ENCODE measurements around the gene FCRL4. TPM values are rescaled to one million over a fixed set of nuclear protein-coding genes. Genes with fewer than 3 reads are reported as not detected.

FCRL4 gene
- total RNA-seq, 1 experiment from 2014 or later, result not detected

DNA sequence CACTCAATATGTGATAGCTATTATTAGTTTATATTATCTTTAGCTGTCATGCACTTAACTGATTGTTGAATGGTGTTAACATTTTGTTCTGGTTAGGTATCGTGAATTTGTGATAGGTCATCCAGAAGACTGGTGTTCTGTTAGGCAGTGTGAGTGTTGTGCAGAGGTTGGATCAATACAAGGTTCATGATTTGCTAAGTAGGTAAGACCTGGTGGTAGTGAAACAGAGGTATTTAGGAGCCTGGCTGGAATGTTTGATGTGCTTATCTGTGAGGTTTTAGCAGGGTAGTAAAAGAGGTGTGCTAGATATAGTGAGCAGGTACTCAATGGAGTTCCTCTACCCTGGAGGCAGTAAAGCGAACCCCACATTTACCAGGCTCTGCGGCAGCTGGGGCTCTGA, 20.3 kb upstream of the FCRL4 start:
- no peak for DNase-seq
- Mint-ChIP-seq H3K9me3 (ENCODE audit: low read depth, unreplicated experiment) (no peaks in the 10 kb centered on the region), H3K4me3 (ENCODE audit: low read depth, unreplicated experiment) (no peak overlapping the region), H3K27ac (ENCODE audit: unreplicated experiment) (no peak overlapping the region), H3K27me3 (ENCODE audit: unreplicated experiment) (no peaks in the 10 kb centered on the region), H3K36me3 (ENCODE audit: insufficient read depth, unreplicated experiment) (no peaks in the 10 kb centered on the region), H3K4me1 (ENCODE audit: low read depth, unreplicated experiment) (peaks cover 14% of the 10 kb centered on the region)
- TF ChIP-seq, protein P1, sequence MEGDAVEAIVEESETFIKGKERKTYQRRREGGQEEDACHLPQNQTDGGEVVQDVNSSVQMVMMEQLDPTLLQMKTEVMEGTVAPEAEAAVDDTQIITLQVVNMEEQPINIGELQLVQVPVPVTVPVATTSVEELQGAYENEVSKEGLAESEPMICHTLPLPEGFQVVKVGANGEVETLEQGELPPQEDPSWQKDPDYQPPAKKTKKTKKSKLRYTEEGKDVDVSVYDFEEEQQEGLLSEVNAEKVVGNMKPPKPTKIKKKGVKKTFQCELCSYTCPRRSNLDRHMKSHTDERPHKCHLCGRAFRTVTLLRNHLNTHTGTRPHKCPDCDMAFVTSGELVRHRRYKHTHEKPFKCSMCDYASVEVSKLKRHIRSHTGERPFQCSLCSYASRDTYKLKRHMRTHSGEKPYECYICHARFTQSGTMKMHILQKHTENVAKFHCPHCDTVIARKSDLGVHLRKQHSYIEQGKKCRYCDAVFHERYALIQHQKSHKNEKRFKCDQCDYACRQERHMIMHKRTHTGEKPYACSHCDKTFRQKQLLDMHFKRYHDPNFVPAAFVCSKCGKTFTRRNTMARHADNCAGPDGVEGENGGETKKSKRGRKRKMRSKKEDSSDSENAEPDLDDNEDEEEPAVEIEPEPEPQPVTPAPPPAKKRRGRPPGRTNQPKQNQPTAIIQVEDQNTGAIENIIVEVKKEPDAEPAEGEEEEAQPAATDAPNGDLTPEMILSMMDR (IDR thresholded peaks at IDR 0.05; ENCODE audit: unreplicated experiment), result no peak
- CTCF ChIA-PET, result no interaction called here
- intact Hi-C loops (cut with micrococcal nuclease; ENCODE audit: unreplicated experiment), result no loop called here
- no TSS peak for BruUV-seq (replicated peaks)

DNA sequence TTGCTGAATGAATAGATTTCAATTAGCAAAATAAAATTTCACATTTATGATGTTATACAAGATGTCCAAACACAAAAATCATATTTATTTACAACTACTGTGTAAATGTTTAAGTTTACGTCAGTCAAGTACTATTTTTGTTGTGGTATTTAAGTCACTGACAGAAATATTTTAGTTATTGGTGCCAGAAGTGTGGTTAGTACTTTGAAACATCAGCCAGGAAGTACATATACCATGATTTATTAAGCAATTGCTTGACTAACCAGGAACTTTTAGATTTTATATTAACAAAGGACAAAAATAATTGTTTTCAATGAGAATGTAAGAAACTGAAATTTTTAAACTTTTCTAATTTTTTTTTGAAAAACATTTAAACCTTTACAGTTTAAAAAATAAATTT, 2.4 kb upstream of the FCRL4 start:
- no TSS peak for BruUV-seq (replicated peaks)
- CTCF ChIA-PET, result interaction anchor here (0.6 to 1.2 kb wide), 2 partner anchors 21 to 124 kb away, joined by 4 to 6 read pairs; no protein-coding TSS in a partner anchor

DNA sequence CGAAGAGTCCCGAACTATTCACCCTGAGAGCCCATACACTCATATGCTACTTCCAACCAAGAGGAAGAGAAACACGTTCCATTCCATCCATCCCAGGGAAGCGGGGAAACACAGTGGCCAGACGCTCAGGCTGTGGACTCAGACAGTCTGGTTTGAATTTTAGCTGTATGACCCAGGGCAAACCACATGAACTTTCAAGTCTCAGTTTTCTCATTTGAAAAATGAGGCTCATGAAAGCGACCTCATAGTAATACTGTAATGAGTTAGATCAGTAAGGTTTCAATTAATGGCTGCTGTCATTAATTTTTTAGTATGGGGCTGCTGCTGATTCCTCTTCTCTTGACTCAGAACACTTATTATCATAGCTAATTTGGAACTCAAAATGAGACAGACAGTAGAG, 1.5 kb downstream of the FCRL4 start:
- H3K4me3 Mint-ChIP-seq (ENCODE audit: low read depth, unreplicated experiment), result no peak overlapping the region
- no peaks in the 10 kb centered on the region for H3K36me3 Mint-ChIP-seq (ENCODE audit: insufficient read depth, unreplicated experiment)
- CTCF ChIA-PET, result interaction anchor here (1.7 to 2.9 kb wide), 2 partner anchors 16 to 94 kb away, joined by 7 to 11 read pairs; no protein-coding TSS in a partner anchor
- no peaks in the 10 kb centered on the region for H3K9me3 Mint-ChIP-seq (ENCODE audit: low read depth, unreplicated experiment)
- H3K27ac Mint-ChIP-seq (ENCODE audit: unreplicated experiment), result no peak overlapping the region
- no peak for DNase-seq
- H3K4me1 Mint-ChIP-seq (ENCODE audit: low read depth, unreplicated experiment), result peaks cover 41% of the 10 kb centered on the region
- no peaks in the 10 kb centered on the region for H3K27me3 Mint-ChIP-seq (ENCODE audit: unreplicated experiment)
- TF ChIP-seq, protein P1 (IDR thresholded peaks at IDR 0.05; ENCODE audit: unreplicated experiment), result no peak
- intact Hi-C loops (cut with micrococcal nuclease; ENCODE audit: unreplicated experiment), result loop anchor here (5.0 kb wide), 2 partner anchors 86 to 176 kb away; no protein-coding TSS in a partner anchor
- BruUV-seq (replicated peaks), result no TSS peak

More for the DNA sequence above, 2.4 kb upstream of the FCRL4 start:
- DNase-seq, result no peak
- Mint-ChIP-seq H3K36me3 (ENCODE audit: insufficient read depth, unreplicated experiment) (no peaks in the 10 kb centered on the region), H3K4me3 (ENCODE audit: low read depth, unreplicated experiment) (no peak overlapping the region), H3K4me1 (ENCODE audit: low read depth, unreplicated experiment) (peaks cover 41% of the 10 kb centered on the region), H3K9me3 (ENCODE audit: low read depth, unreplicated experiment) (no peaks in the 10 kb centered on the region), H3K27ac (ENCODE audit: unreplicated experiment) (no peak overlapping the region), H3K27me3 (ENCODE audit: unreplicated experiment) (no peaks in the 10 kb centered on the region)
- intact Hi-C loops (cut with micrococcal nuclease; ENCODE audit: unreplicated experiment), result no loop called here
- TF ChIP-seq, protein P1 (IDR thresholded peaks at IDR 0.05; ENCODE audit: unreplicated experiment), result no peak

DNA sequence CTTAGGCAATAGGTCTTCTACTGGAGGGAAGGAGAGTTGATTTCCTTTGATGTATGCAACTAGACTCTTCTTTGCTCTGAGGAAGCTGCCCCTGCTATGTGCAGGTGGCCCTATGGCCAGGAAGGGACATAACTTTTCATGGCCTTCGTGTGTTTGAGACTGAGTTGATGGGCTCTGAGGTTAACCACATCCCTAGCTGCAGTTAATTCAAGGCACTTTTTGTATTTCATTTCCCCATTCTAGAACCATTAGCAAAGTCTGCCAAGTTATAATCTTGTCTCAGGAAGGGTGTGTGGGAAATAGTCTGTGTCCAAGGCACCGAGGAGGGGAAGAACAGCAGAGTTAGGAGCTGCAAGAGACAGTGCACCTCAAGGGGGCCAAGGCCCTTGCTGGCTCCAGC, 2.5 kb downstream of the FCRL4 start:
- Mint-ChIP-seq H3K4me1 (ENCODE audit: low read depth, unreplicated experiment) (peaks cover 33% of the 10 kb centered on the region), H3K36me3 (ENCODE audit: insufficient read depth, unreplicated experiment) (no peaks in the 10 kb centered on the region), H3K4me3 (ENCODE audit: low read depth, unreplicated experiment) (no peak overlapping the region), H3K27me3 (ENCODE audit: unreplicated experiment) (no peaks in the 10 kb centered on the region), H3K9me3 (ENCODE audit: low read depth, unreplicated experiment) (no peaks in the 10 kb centered on the region), H3K27ac (ENCODE audit: unreplicated experiment) (no peak overlapping the region)
- CTCF ChIA-PET, result interaction anchor here (1.3 to 2.9 kb wide), 3 partner anchors 10 to 95 kb away, joined by 7 to 11 read pairs (median 7); no protein-coding TSS in a partner anchor
- intact Hi-C loops (cut with micrococcal nuclease; ENCODE audit: unreplicated experiment), result loop anchor here (5.0 kb wide), 2 partner anchors 87 to 177 kb away; no protein-coding TSS in a partner anchor
- no peak for DNase-seq
- TF ChIP-seq, protein P1 (IDR thresholded peaks at IDR 0.05; ENCODE audit: unreplicated experiment), result no peak
- no TSS peak for BruUV-seq (replicated peaks)
